GM12892 (cell line): Measurements from ENCODE around the gene XRCC3.

Source experiments
- POLR2A ChIP-seq: IDR thresholded peaks from 2 replicates; pipeline ENCODE4 v1.6.1; 2011; ENCODE audit warnings: low read depth, low read length, control low read depth
- POLR2AphosphoS5 ChIP-seq: IDR thresholded peaks from 2 replicates; pipeline ENCODE4 v1.6.1; 2011; ENCODE audit warnings: low read depth, low read length, control low read depth
- TAF1 ChIP-seq: IDR thresholded peaks from 2 replicates; pipeline ENCODE4 v1.6.1; 2011; ENCODE audit warnings: low read depth, mild to moderate bottlenecking, control low read depth, low read length, borderline replicate concordance

GRCh38 chr14:103724116-103724515, 8.9 kb upstream of the XRCC3 start:
- TF ChIP-seq POLR2A (no peak), POLR2AphosphoS5 (no peak), TAF1 (no peak)
